C1 segment of cervical spinal cord (tissue), 14 donors: ENCODE measurements around the gene PLCL1.

ENCODE experiments used
- DNase-seq, 14 donors: peaks; one replicate each; lab custom pipeline; 2025; lab: John Stamatoyannopoulos, UW

Gene PLCL1

GRCh38 chr2:197804049-197804757, at the start of gene PLCL1:
TSS of gene PLCL1 (plus strand) at chr2:197804593.
- DNase-seq, result peak; percentile 46 to 96 (median 92)

GRCh38 chr2:197759013-197759412, 45.4 kb upstream of the PLCL1 start:
- DNase-seq, result no peak

- DNase-seq, result no peak
Observed at GRCh38 chr2:197759625-197760292, 44.6 kb upstream of the PLCL1 start.

GRCh38 chr2:197760293-197760657, 44.1 kb upstream of the PLCL1 start:
- DNase-seq, result no peak

- DNase-seq, result no peak
Observed at GRCh38 chr2:197777823-197778407, 26.5 kb upstream of the PLCL1 start.

- DNase-seq, result no peak
Observed at GRCh38 chr2:197779261-197779660, 25.1 kb upstream of the PLCL1 start.

- no peak for DNase-seq
Observed at GRCh38 chr2:197782126-197782525, 22.3 kb upstream of the PLCL1 start.

- no peak for DNase-seq
Observed at GRCh38 chr2:197784956-197785941, 19.1 kb upstream of the PLCL1 start, which contains the start of gene BOLL. TSS of gene BOLL (minus strand) at chr2:197785319. CDS start at chr2:197781850, 3,469 bp downstream.

- no peak for DNase-seq
Observed at GRCh38 chr2:197786010-197786877, 18.1 kb upstream of the PLCL1 start.

GRCh38 chr2:197793456-197793855, 10.9 kb upstream of the PLCL1 start:
- no peak for DNase-seq

GRCh38 chr2:197795277-197795676, 9.1 kb upstream of the PLCL1 start:
- no peak for DNase-seq

GRCh38 chr2:197798187-197798586, 6.2 kb upstream of the PLCL1 start:
- DNase-seq, result no peak

- DNase-seq, result no peak
Observed at GRCh38 chr2:197799068-197799467, 5.3 kb upstream of the PLCL1 start.

GRCh38 chr2:197800091-197800490, 4.3 kb upstream of the PLCL1 start:
- DNase-seq, result no peak

- no peak for DNase-seq
Observed at GRCh38 chr2:197801033-197801432, 3.4 kb upstream of the PLCL1 start.

GRCh38 chr2:197803033-197803444, 1.4 kb upstream of the PLCL1 start:
- DNase-seq, result peak in 5 of 14 donors; percentile 16 to 40 (median 32)

- peak in 9 of 14 donors; percentile 12 to 85 (median 45) for DNase-seq
Observed at GRCh38 chr2:197804758-197805714, 643 bp downstream of the PLCL1 start.

- peak in 4 of 14 donors; percentile 23 to 40 (median 30) for DNase-seq
Observed at GRCh38 chr2:197805715-197806633, 1.6 kb downstream of the PLCL1 start.
